Measurements from ENCODE around the gene GPR22.

DNA sequence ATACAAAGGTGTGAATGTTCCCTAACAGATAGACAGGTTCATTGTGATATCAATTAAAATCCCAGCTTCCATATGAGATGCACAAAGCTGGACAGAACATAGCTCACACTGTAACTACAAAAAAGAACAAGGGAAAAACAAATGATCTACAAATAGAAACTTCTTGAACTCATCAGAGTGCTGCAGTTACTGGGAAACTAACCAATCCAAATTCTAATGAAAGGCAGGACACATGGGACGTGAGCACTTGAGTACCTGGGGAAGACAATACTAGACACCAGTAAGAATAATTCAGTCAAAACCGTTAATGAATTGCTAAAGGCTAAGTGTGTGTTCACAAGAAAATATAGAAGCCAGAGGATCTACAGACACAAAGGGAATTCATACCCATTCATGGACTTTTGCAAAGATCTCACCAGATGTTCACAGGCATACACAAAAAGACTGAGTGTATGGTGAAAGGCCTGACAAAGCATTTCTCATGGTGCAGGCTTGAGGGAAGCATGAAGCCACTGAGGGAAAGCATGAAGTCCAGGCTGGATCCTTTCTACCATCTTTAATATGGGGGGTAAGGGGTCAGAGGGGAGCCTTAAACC is 7.8 kb upstream of the GPR22 start:
- TF ChIP-seq, protein P1, sequence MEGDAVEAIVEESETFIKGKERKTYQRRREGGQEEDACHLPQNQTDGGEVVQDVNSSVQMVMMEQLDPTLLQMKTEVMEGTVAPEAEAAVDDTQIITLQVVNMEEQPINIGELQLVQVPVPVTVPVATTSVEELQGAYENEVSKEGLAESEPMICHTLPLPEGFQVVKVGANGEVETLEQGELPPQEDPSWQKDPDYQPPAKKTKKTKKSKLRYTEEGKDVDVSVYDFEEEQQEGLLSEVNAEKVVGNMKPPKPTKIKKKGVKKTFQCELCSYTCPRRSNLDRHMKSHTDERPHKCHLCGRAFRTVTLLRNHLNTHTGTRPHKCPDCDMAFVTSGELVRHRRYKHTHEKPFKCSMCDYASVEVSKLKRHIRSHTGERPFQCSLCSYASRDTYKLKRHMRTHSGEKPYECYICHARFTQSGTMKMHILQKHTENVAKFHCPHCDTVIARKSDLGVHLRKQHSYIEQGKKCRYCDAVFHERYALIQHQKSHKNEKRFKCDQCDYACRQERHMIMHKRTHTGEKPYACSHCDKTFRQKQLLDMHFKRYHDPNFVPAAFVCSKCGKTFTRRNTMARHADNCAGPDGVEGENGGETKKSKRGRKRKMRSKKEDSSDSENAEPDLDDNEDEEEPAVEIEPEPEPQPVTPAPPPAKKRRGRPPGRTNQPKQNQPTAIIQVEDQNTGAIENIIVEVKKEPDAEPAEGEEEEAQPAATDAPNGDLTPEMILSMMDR (IDR thresholded peaks at IDR 0.05): no peak
- TF ChIP-seq POLR2A (IDR thresholded peaks at IDR 0.05): no peak

All from testis (tissue), 2 donors.